T-cell (primary cell): ENCODE data around the gene RFLNA. TPM values are rescaled to one million over a fixed set of nuclear protein-coding genes. Genes with fewer than 3 reads are reported as not detected.

Source experiments
- ATAC-seq, 4 experiments: fragments of 200-7000 bp in 3 of 4; fragments of 150-1000 bp in 1 of 4; cut with Tn5 transposase; replicated peaks in 1 of 4; 1 replicate in 3 of 4; 2 replicates in 1 of 4; pipeline ENCODE4 v1.10.0; 2021; ENCODE audit warnings: moderate library complexity in 3 of 4, mild to moderate bottlenecking in 2 of 4, moderate number of reproducible peaks in 1 of 4
- CTCF ChIA-PET, 2 donors: fragments of 300-600 bp; sonication (Branson Sonifier 250); formaldehyde crosslinking; loops; one replicate each; lab custom pipeline; 2022; ENCODE audit warnings: antibody characterized with exemption in 2 of 2; lab: Charles Lee
- POLR2A ChIA-PET, 2 donors: fragments of 300-600 bp; sonication (Branson Sonifier 250); formaldehyde crosslinking; loops; one replicate each; lab custom pipeline; 2022; ENCODE audit warnings: antibody characterized with exemption in 2 of 2; lab: Charles Lee
- DNase-seq, 35 experiments: peaks; one replicate each; pipeline versions ENCODE4 v3.0.0 to v3.0.0-alpha.2; 2013 to 2023
- H3K27ac ChIP-seq: one replicate; pipeline ENCODE4 v1.5.1; 2013; ENCODE audit warnings: low read length
- H3K27me3 ChIP-seq, 2 experiments: replicated peaks in 1 of 2; 1 replicate in 1 of 2; 2 replicates in 1 of 2; pipeline versions ENCODE4 v1.6.1 to v1.7.0; 2013; ENCODE audit warnings: low read length in 1 of 2, mixed read lengths in 1 of 2; ENCODE audit not compliant: control insufficient read depth in 2 of 2, insufficient read depth in 2 of 2; ENCODE audit errors: extremely low read depth in 1 of 2
- H3K36me3 ChIP-seq, 2 donors: 1 replicate in 1 of 2; 2 replicates in 1 of 2; pipeline versions ENCODE4 v1.6.1 to v1.7.0; 2013; ENCODE audit warnings: low read length in 1 of 2; ENCODE audit not compliant: control insufficient read depth in 2 of 2, insufficient read depth in 1 of 2; ENCODE audit errors: extremely low read depth in 1 of 2
- H3K4me1 ChIP-seq, 2 experiments: 1 replicate in 1 of 2; 2 replicates in 1 of 2; pipeline versions ENCODE4 v1.6.1 to v1.7.0; 2013; ENCODE audit warnings: low read length in 2 of 2, mixed read lengths in 1 of 2; ENCODE audit not compliant: insufficient read depth in 2 of 2, control insufficient read depth in 1 of 2; ENCODE audit errors: extremely low read depth in 1 of 2
- H3K4me3 ChIP-seq, 2 donors: 1 replicate in 1 of 2; 2 replicates in 1 of 2; pipeline versions ENCODE4 v1.5.1 to v1.7.0; 2013; ENCODE audit warnings: mild to moderate bottlenecking in 2 of 2, low read length in 1 of 2, moderate library complexity in 1 of 2; ENCODE audit not compliant: control insufficient read depth in 1 of 2; ENCODE audit errors: extremely low read depth in 1 of 2
- H3K9me3 ChIP-seq: 2 replicates; pipeline ENCODE4 v1.7.0; 2013
- H3K27ac Mint-ChIP-seq, 2 donors: one replicate each; pipeline ENCODE4 v1.8.0; 2020 to 2021; ENCODE audit warnings: mild to moderate bottlenecking in 2 of 2, mixed read lengths in 2 of 2
- H3K27me3 Mint-ChIP-seq, 2 donors: one replicate each; pipeline ENCODE4 v1.8.0; 2021 to 2022; ENCODE audit warnings: mixed read lengths in 2 of 2
- H3K36me3 Mint-ChIP-seq: one replicate; pipeline ENCODE4 v1.8.0; 2021; ENCODE audit warnings: mixed read lengths
- H3K4me1 Mint-ChIP-seq, 3 donors: one replicate each; pipeline ENCODE4 v1.8.0; 2020 to 2022; ENCODE audit warnings: mixed read lengths in 3 of 3, mild to moderate bottlenecking in 1 of 3
- H3K4me3 Mint-ChIP-seq, 3 donors: one replicate each; pipeline ENCODE4 v1.8.0; 2020 to 2022; ENCODE audit warnings: mild to moderate bottlenecking in 3 of 3, mixed read lengths in 3 of 3, moderate library complexity in 3 of 3
- H3K9me3 Mint-ChIP-seq, 3 donors: one replicate each; pipeline ENCODE4 v1.8.0; 2020 to 2022; ENCODE audit warnings: mixed read lengths in 3 of 3
- WGBS: methylation state at CpG from one replicate; pipeline ENCODE4 v1.1.5; 2013; ENCODE audit warnings: missing lambda C conversion rate; ENCODE audit not compliant: insufficient coverage; 5-methylcytosine and 5-hydroxymethylcytosine counted together
- total RNA-seq, 35 experiments: library from RNA in 6 of 35; stranded (reverse) in 6 of 35; fragments of 120-200 nt in 1 of 35; gene quantifications; one replicate each; pipeline versions ENCODE4 v1.2.1 to v1.2.4 and lab custom pipeline; 2013 to 2026

The RFLNA gene
- total RNA-seq, 5 donors from 2014 or later (not counting 1 experiment from before 2014, with no cell fraction given), result not detected

GRCh38 chr12:124302241-124302806 lies 7.4 kb downstream of the RFLNA start:
- Histone ChIP-seq H3K4me1 (no peaks in the 10 kb centered on the region), H3K27me3 (peaks cover 0 to 34% of the 10 kb centered on the region in 2 experiments), H3K27ac (no peak overlapping the region), H3K9me3 (no peaks in the 10 kb centered on the region), H3K4me3 (no peak overlapping the region), H3K36me3 (no peaks in the 10 kb centered on the region)
- no peaks in the 10 kb centered on the region for H3K9me3 Mint-ChIP-seq
- H3K36me3 Mint-ChIP-seq, result no peaks in the 10 kb centered on the region
- WGBS, result 88% methylated on average over 15 of the region's 18 CpGs
- POLR2A ChIA-PET, result no interaction called here
- no peak overlapping the region for H3K27ac Mint-ChIP-seq
- H3K4me3 Mint-ChIP-seq, result no peak overlapping the region
- CTCF ChIA-PET, result no interaction called here
- DNase-seq (no peak), ATAC-seq (no peak)
- peaks cover 0 to 1% (median 0%) of the 10 kb centered on the region in 3 donors for H3K4me1 Mint-ChIP-seq
- H3K27me3 Mint-ChIP-seq, result peaks cover 11 to 25% of the 10 kb centered on the region in 2 donors

DNA sequence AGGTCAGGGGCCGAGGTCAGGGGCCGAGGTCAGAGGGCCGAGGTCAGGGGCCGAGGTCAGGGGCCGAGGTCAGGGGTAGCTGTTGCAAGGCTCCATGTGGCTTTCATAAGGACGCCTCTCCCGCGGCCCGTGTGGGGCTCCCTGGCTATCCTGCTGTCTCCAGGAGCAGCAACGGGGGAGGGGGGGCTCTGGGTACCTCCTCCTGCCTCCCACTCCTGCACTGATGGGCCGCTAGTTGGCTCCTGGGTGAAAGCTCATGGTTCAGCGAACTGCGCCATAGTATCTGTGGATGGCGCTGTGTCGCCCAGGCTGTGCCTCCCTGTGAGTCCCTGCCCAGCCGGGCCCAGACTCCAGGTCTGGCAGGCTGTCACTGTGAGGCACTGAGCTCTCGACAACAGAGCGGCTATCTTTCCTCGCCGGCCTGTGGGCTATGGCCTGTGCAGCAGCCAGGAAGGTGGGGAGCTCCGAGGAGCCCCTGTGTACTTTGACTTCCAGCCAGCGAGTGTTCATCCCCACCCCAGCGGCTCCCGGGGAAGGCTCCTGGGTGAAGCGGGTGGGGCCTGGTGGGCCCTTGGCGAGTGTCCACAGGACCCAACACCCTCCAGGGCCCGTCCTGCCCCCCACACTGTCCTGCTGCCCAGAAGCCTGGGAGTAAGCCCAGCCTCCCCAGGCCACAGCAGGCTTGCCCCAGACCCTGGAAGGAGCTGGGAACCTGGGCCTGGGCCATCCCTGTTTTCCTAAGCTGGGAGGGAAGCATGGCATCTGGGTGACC lies 8.1 kb downstream of the RFLNA start:
- Histone ChIP-seq H3K36me3 (no peaks in the 10 kb centered on the region), H3K27ac (no peak overlapping the region), H3K4me3 (no peak overlapping the region), H3K4me1 (no peaks in the 10 kb centered on the region), H3K9me3 (no peaks in the 10 kb centered on the region), H3K27me3 (peaks cover 0 to 27% of the 10 kb centered on the region in 2 experiments)
- Mint-ChIP-seq H3K27ac (no peak overlapping the region), H3K27me3 (peaks cover 11 to 19% of the 10 kb centered on the region in 2 donors), H3K9me3 (no peaks in the 10 kb centered on the region), H3K4me3 (no peak overlapping the region), H3K4me1 (no peaks in the 10 kb centered on the region), H3K36me3 (no peaks in the 10 kb centered on the region)
- CTCF ChIA-PET, result no interaction called here
- POLR2A ChIA-PET, result no interaction called here
- DNase-seq, result no peak
- no peak for ATAC-seq
- 81% methylated on average over 21 of the region's 27 CpGs for WGBS

GRCh38 chr12:124303579-124304313 lies 8.9 kb downstream of the RFLNA start:
- no peak for DNase-seq
- Mint-ChIP-seq H3K27ac (no peak overlapping the region), H3K27me3 (peaks cover 7 to 14% of the 10 kb centered on the region in 2 donors), H3K9me3 (no peaks in the 10 kb centered on the region), H3K36me3 (no peaks in the 10 kb centered on the region), H3K4me1 (no peaks in the 10 kb centered on the region), H3K4me3 (no peak overlapping the region)
- Histone ChIP-seq H3K27me3 (peaks cover 0 to 20% of the 10 kb centered on the region in 2 experiments), H3K27ac (no peak overlapping the region), H3K4me3 (no peak overlapping the region), H3K36me3 (no peaks in the 10 kb centered on the region), H3K4me1 (no peaks in the 10 kb centered on the region), H3K9me3 (no peaks in the 10 kb centered on the region)
- POLR2A ChIA-PET, result no interaction called here
- CTCF ChIA-PET, result no interaction called here
- ATAC-seq, result no peak
- WGBS, result 90% methylated on average over 35 of the region's 38 CpGs

GRCh38 chr12:124304314-124304790 lies 9.5 kb downstream of the RFLNA start:
- peaks cover 0 to 16% of the 10 kb centered on the region in 2 experiments for H3K27me3 ChIP-seq
- H3K9me3 Mint-ChIP-seq, result no peaks in the 10 kb centered on the region
- ChIA-PET CTCF (no interaction called here), POLR2A (no interaction called here)
- H3K36me3 ChIP-seq, result no peaks in the 10 kb centered on the region
- H3K4me3 Mint-ChIP-seq, result no peak overlapping the region
- no peaks in the 10 kb centered on the region for H3K36me3 Mint-ChIP-seq
- 93% methylated on average over 19 of the region's 20 CpGs for WGBS
- H3K27ac ChIP-seq, result no peak overlapping the region
- no peaks in the 10 kb centered on the region for H3K9me3 ChIP-seq
- H3K27ac Mint-ChIP-seq, result no peak overlapping the region
- no peaks in the 10 kb centered on the region for H3K4me1 Mint-ChIP-seq
- peaks cover 7 to 13% of the 10 kb centered on the region in 2 donors for H3K27me3 Mint-ChIP-seq
- DNase-seq (no peak), ATAC-seq (no peak)
- H3K4me1 ChIP-seq, result no peaks in the 10 kb centered on the region
- no peak overlapping the region for H3K4me3 ChIP-seq

DNA sequence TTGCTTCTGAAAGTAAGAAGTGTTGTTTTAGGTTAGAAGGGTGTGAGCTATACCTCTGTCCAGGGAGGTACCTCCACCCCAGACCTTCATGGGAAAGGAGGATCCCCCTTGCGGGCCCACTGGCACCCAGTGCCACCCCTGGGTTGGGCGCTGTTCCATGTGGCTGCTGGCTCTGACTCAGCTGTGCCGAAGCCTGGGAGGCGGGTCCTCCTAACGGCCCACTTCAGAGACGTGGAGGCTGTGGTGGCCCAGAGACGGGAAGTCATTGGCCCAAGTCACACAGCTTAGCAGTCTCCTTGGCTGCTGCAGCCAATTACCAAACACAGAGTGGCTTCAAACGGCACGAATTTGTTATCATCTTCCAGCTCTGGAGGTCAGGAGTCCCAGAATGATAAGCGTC lies 10.2 kb downstream of the RFLNA start:
- no peak for DNase-seq
- ChIA-PET POLR2A (no interaction called here), CTCF (no interaction called here)
- no peak overlapping the region for H3K4me3 Mint-ChIP-seq
- Histone ChIP-seq H3K27me3 (peaks cover 0 to 14% of the 10 kb centered on the region in 2 experiments), H3K4me1 (no peaks in the 10 kb centered on the region), H3K36me3 (no peaks in the 10 kb centered on the region), H3K9me3 (no peaks in the 10 kb centered on the region), H3K27ac (no peak overlapping the region), H3K4me3 (no peak overlapping the region)
- 81% methylated on average over 9 of the region's 10 CpGs for WGBS
- no peaks in the 10 kb centered on the region for H3K36me3 Mint-ChIP-seq
- no peak for ATAC-seq
- H3K4me1 Mint-ChIP-seq, result no peaks in the 10 kb centered on the region
- no peaks in the 10 kb centered on the region for H3K9me3 Mint-ChIP-seq
- peaks cover 7 to 8% of the 10 kb centered on the region in 2 donors for H3K27me3 Mint-ChIP-seq
- no peak overlapping the region for H3K27ac Mint-ChIP-seq

GRCh38 chr12:124305776-124306685 lies 11.1 kb downstream of the RFLNA start:
- Histone ChIP-seq H3K36me3 (no peaks in the 10 kb centered on the region), H3K4me3 (no peak overlapping the region), H3K27ac (no peak overlapping the region), H3K4me1 (no peaks in the 10 kb centered on the region), H3K27me3 (peaks cover 0 to 12% of the 10 kb centered on the region in 2 experiments), H3K9me3 (no peaks in the 10 kb centered on the region)
- Mint-ChIP-seq H3K4me1 (no peaks in the 10 kb centered on the region), H3K27me3 (peaks cover 1% of the 10 kb centered on the region in 2 donors), H3K9me3 (no peaks in the 10 kb centered on the region), H3K27ac (no peak overlapping the region), H3K36me3 (no peaks in the 10 kb centered on the region), H3K4me3 (no peak overlapping the region)
- DNase-seq (no peak), ATAC-seq (no peak)
- POLR2A ChIA-PET, result no interaction called here
- WGBS, result 85% methylated on average over 21 of the region's 24 CpGs
- CTCF ChIA-PET, result no interaction called here
